Mammary epithelial cell (primary cell): Measurements from ENCODE around the gene HBG1.

Experiments
- CTCF ChIP-seq, 2 donors: IDR thresholded peaks in 1 of 2; conservative IDR thresholded peaks in 1 of 2; 2 replicates each; pipeline ENCODE4 v1.5.1; 2011 to 2012; ENCODE audit warnings: inconsistent platforms in 2 of 2, low read length in 2 of 2, mild to moderate bottlenecking in 2 of 2, control low read depth in 1 of 2, low read depth in 1 of 2; ENCODE audit not compliant: insufficient read depth in 1 of 2; ENCODE audit errors: extremely low read depth in 1 of 2
- EZH2 ChIP-seq: IDR thresholded peaks from 2 replicates; pipeline ENCODE4 v1.6.1; 2012; ENCODE audit warnings: low read length, inconsistent platforms, borderline replicate concordance

GRCh38 chr11:5280582-5281102, 31.0 kb upstream of the HBG1 start:
- TF ChIP-seq CTCF (conservative IDR thresholded peaks at IDR 0.05 in 1 of 2, IDR thresholded peaks at IDR 0.05 in 1 of 2; ENCODE audit: extremely low read depth in 1 of 2, insufficient read depth in 1 of 2, low read depth in 1 of 2, low read length in 2 of 2) = no peak
- no peak for TF ChIP-seq EZH2
